SH-SY5Y (cell line): ENCODE data around the gene ATP8A1.

ENCODE experiments used
- GATA2 ChIP-seq: IDR thresholded peaks from 2 replicates; pipeline ENCODE4 v1.6.1; 2011; ENCODE audit warnings: mild to moderate bottlenecking, low read depth, low read length
- GATA3 ChIP-seq: IDR thresholded peaks from 2 replicates; pipeline ENCODE4 v1.6.1; 2011; ENCODE audit warnings: low read depth, mild to moderate bottlenecking, low read length, moderate library complexity

ATP8A1 gene

DNA sequence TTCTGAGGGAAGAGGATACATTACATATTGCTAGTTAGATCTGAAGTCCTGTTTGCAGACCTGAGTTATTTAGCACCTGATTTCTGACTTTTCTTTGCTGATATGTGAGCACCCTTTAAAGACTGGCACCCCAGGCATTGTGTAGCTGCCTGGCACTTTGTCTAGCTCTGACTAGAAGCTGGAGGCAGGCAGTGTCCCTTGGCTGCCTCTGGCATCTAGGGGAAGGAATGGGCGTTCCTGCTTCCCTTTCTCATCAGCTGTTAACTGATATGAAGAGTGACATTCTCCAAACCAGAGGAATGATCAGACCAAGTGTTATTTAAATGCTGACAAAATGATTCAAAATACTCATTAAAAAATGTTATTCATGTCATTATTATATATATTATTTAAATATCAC is 289.9 kb downstream of the ATP8A1 start:
- no peak for TF ChIP-seq GATA3

DNA sequence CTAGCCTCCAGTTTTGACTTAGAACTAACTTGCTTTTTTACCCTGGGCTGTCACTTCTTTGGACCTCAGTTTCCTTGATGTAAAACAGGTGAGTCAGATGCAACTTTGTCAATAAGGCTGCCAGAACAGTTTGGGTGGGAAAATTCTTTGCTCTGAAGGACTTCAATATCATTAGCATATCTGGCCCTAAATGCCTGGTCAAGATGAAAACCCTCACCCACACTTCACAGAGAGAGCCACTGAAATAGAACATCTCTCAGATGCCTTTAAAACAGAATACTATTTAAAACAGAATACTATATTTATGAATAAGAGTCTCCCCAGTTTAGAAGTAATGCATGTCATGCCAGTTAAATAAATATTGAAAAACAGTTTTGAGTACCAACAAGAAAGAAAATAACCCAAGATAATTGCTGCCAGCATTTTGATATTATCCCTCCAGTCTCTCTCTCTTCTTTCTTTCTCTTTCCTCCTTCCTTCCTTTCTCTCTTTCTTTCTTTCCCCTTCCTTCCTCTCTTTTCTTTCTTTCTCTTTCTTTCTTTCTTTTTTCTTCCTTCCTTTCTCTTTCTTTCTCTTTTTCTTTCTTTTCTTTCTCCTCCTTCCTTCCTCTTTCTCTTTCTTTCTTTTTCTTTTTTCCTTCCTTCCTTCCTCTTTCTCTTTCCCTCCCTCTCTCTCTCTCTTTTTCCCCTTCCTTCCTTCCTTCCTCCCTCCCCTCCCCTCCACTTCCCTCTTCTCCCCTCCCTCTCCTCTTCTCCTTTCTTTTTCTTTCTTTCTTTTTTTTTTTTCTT is 292.4 kb downstream of the ATP8A1 start:
- TF ChIP-seq GATA2 (no peak), GATA3 (no peak)

DNA sequence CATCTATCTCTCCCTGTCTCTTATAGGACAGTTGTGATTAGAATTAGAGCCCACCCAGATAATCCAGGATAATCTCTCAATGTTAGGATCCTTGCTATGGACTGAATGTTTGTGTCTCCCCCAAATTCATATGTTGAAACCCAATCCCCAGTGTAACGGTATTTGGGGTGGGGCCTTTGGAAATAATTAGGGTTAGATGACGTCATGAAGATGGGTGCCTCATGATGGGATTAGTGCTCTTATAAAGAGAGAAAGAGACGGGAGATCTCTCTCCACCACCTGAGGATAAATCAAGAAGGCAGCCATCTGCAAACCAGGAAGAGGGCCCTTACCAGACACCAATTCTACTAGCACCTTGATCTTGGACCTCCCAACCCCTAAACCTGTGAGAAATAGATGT is 293.3 kb downstream of the ATP8A1 start:
- no peak for TF ChIP-seq GATA2
- TF ChIP-seq GATA3 = no peak

DNA sequence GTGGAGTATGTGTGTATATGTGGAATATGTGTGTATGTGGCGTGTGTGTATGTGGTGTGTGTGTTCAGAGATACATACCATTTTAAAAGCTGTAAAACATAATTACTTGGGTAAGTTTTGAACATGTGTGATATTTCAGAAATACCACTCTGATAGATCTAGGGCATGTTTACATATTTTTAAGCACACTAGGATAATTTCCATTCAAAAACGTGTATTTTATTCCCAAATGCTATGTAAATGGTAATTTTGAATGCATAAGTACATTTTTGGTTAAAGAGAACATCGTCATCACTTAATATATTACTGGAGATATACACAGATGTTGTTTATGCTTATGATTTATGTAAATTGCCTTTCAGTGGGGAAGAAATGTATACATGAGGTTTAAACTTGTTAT is 294.3 kb downstream of the ATP8A1 start:
- no peak for TF ChIP-seq GATA2
- no peak for TF ChIP-seq GATA3

DNA sequence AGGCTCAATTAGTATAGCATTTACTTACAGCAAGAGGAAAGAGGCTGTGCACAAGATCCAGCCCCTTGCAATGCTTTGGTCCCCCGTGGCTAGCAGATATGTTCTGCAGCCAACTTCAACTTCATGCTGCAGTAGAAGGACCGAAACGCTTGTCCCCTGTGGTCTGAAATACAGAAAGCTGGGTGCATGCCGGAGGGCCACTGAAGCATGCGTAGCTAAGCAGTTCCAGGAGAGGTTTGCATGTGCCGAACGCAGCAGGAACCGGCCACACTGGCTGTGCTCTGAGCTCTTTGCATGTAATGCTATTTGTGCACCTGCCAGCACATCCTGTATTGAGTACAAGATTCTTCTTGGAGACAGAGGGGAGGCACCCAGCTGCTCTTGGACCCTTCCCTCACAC is 295.4 kb downstream of the ATP8A1 start:
- TF ChIP-seq GATA3 (no peak), GATA2 (no peak)

DNA sequence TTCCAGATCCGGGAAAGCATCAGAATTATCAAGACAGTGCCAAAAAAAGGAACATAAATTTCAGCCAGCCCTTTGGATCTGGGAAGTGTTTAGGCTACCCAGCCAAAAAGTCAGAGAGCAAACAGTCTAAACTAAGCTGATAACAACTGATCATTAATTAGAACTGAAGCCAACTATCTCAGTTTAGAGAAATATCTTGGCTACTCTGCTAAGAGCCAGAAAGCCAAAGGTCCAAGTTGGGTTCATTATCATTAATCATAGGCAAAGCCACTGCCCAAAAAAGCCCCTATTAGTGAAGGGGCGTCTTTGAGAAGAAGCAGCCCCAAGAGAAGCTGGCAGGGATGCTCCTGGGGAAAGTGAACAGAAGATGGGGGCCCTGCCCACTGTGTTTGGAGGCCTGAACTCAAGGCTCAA is 296.6 kb downstream of the ATP8A1 start:
- TF ChIP-seq GATA2 (no peak), GATA3 (no peak)

DNA sequence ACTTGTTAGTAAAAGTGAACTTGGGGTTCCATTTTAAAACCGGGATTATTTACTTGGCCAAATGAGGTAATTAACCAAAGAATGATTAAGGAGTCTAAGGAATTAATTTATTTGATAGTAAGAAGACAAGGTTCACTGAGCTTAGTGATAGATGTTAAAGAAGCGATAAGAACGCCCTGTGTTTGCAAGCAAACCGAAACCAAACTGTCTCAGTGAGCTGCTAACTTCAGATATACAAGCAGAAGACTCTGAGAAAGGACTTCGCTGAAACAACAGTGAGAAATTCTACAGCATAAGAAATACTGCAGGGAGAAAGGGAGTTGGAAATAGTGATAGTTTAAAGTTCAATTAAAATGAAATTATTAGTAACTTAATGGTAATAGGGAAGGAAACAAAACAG is 297.2 kb downstream of the ATP8A1 start:
- no peak for TF ChIP-seq GATA3
- no peak for TF ChIP-seq GATA2
